PFSK-1 (cell line): ENCODE measurements around the gene ZNF653.

Experiments
- POLR2AphosphoS5 ChIP-seq: IDR thresholded peaks from 2 replicates; pipeline ENCODE4 v1.6.1; 2012; ENCODE audit warnings: low read depth, mild to moderate bottlenecking, control low read depth, low read length, moderate library complexity
- REST ChIP-seq, 2 experiments: IDR thresholded peaks; 2 replicates each; pipeline versions ENCODE4 v1.6.1 to v1.8.0; 2011 to 2012; ENCODE audit warnings: low read depth in 2 of 2, low read length in 2 of 2, control low read depth in 1 of 2, inconsistent platforms in 1 of 2, mild to moderate bottlenecking in 1 of 2, moderate library complexity in 1 of 2; ENCODE audit not compliant: insufficient read depth in 1 of 2
- SIN3A ChIP-seq: IDR thresholded peaks from 2 replicates; pipeline ENCODE4 v1.6.1; 2012; ENCODE audit warnings: mild to moderate bottlenecking, low read length, moderate library complexity, borderline replicate concordance; ENCODE audit not compliant: insufficient read depth

- no peak for TF ChIP-seq REST (IDR thresholded peaks at IDR 0.05; ENCODE audit: insufficient read depth in 1 of 2, low read depth in 2 of 2, low read length in 2 of 2)
- TF ChIP-seq SIN3A, result no peak
- no peak for TF ChIP-seq POLR2AphosphoS5
These were observed 45.4 kb downstream of the ZNF653 start for GRCh38 chr19:11460207-11460606.
